Activated naive CD4-positive, alpha-beta T cell treated with anti-CD3 and anti-CD28 coated beads for 36 hours (primary cell): ENCODE data around the gene NPSR1. TPM values are rescaled to one million over a fixed set of nuclear protein-coding genes. Genes with fewer than 3 reads are reported as not detected.
"Not testable (repeated sequence)": the region's sequence is repeated elsewhere in the genome, so short reads cannot be mapped to it uniquely, and the experiment has no call there.

Experiments used
- CTCF ChIA-PET: fragments of 350-600 bp; sonication (Branson Sonifier 250); formaldehyde crosslinking; loops from one replicate; lab custom pipeline; 2021; ENCODE audit warnings: antibody characterized with exemption; lab: Charles Lee
- DNase-seq: peaks from one replicate; pipeline ENCODE4 v3.0.0-alpha.2; 2020
- H3K27ac Mint-ChIP-seq: one replicate; pipeline ENCODE4 v1.8.0; 2021; ENCODE audit warnings: mild to moderate bottlenecking, mixed read lengths
- H3K27me3 Mint-ChIP-seq: one replicate; pipeline ENCODE4 v1.8.0; 2021; ENCODE audit warnings: low read depth, mixed read lengths
- H3K36me3 Mint-ChIP-seq: one replicate; pipeline ENCODE4 v1.8.0; 2021; ENCODE audit warnings: low read depth, mixed read lengths
- H3K4me1 Mint-ChIP-seq: one replicate; pipeline ENCODE4 v1.8.0; 2021; ENCODE audit warnings: low read depth, mixed read lengths
- H3K4me3 Mint-ChIP-seq: one replicate; pipeline ENCODE4 v1.8.0; 2021; ENCODE audit warnings: mild to moderate bottlenecking, moderate library complexity, mixed read lengths
- H3K9me3 Mint-ChIP-seq: one replicate; pipeline ENCODE4 v1.8.0; 2021; ENCODE audit warnings: mixed read lengths
- intact Hi-C: fragments of 100-400 bp; cut with micrococcal nuclease; formaldehyde crosslinking; loops from one replicate; pipeline ENCODE4 v1.15.1; 2023
- total RNA-seq, 2 experiments: library from RNA; stranded (reverse); gene quantifications; one replicate each; pipeline ENCODE4 v1.2.3, GENCODE V29; 2021

Gene NPSR1
- total RNA-seq, 2 experiments from 2014 or later: not detected

DNA sequence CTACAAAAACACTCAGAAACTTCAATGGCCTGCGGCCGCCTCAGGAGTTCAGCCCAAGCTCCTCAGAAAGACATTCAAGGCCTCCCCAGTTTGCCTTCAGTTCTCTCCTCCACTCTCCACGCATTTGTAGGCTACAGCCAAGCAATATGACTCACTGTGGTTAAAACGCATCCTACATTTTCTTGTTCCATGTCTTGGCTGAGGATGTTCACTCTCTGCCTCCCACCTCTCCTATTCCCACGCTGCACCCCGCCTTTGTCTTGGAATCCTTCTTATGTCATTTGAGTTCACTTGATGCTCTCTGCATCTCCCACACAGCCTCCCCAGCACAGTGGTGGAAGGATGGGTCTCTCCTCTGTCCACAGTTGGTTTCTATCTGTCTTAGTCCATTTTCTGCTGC lies 184.8 kb downstream of the NPSR1 start:
- no peak for DNase-seq
- H3K4me3 Mint-ChIP-seq: no peak overlapping the region
- H3K27me3 Mint-ChIP-seq: peaks cover 8% of the 10 kb centered on the region
- no peaks in the 10 kb centered on the region for H3K36me3 Mint-ChIP-seq
- no peak overlapping the region for H3K27ac Mint-ChIP-seq
- H3K9me3 Mint-ChIP-seq: peaks cover 2% of the 10 kb centered on the region
- CTCF ChIA-PET: interaction anchor here (1.5 kb wide), 1 partner anchor 18 kb away, joined by 4 read pairs; no protein-coding TSS in a partner anchor
- peaks cover 6% of the 10 kb centered on the region for H3K4me1 Mint-ChIP-seq
- intact Hi-C loops: no loop called here

DNA sequence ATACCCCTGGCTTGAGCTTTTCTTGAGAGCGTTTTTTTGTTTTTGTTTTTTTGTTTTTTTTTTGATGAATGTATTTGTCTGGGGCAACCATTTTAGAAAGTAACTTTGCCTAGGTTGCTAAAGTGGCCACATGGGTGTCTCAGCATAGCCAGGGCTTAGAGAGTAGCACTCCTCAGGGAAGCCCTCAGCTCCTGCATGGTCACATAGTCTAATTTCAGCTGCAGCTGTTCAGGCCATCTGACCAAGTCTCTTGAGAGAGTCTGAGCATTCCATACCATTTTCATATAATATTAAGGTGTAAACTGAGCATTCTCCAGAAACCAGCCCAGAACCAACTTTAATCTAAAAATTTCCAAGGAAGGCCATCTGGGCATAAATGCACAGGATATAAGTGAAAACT lies 186.4 kb downstream of the NPSR1 start:
- no peak for DNase-seq
- H3K27me3 Mint-ChIP-seq: peaks cover 16% of the 10 kb centered on the region
- CTCF ChIA-PET: no interaction called here
- no peaks in the 10 kb centered on the region for H3K36me3 Mint-ChIP-seq
- no peak overlapping the region for H3K27ac Mint-ChIP-seq
- no peak overlapping the region for H3K4me3 Mint-ChIP-seq
- intact Hi-C loops: no loop called here
- peaks cover 2% of the 10 kb centered on the region for H3K9me3 Mint-ChIP-seq
- peaks cover 4% of the 10 kb centered on the region for H3K4me1 Mint-ChIP-seq

DNA sequence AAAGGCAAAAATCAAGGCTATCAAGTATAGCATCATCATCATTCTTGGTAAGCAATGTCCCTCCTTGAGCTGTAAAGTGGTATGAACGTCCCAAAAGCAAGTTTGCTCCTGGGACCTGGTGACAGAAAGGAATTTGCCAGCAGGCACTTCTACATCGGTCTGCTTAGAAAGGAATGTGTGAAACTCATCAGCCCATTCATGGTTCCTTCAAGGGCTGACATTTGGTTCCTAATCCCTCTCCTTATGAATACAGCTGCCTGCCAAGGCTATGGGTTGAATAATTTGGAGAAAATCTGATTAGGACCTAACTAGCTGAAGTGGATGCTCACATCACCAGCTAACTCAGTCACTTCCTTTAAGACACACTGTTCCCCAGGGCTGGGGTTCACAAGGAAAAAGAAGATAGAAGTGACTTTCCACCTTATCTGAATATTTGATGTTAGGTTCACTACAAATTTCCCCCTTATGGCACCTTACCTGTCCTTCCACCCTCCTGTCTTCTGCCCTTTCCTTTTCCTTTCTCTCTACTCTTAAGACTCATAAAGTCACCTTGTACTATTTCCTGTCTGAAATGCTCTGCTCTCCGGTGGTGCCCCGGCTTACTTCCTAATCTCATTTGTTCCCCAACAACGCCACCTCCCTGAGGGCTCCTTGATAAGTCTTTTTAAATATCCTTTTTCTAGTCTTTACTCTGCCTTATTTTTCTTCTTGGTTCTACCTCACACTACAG lies 187.1 kb downstream of the NPSR1 start:
- intact Hi-C loops: no loop called here
- CTCF ChIA-PET: no interaction called here
- peaks cover 4% of the 10 kb centered on the region for H3K4me1 Mint-ChIP-seq

DNA sequence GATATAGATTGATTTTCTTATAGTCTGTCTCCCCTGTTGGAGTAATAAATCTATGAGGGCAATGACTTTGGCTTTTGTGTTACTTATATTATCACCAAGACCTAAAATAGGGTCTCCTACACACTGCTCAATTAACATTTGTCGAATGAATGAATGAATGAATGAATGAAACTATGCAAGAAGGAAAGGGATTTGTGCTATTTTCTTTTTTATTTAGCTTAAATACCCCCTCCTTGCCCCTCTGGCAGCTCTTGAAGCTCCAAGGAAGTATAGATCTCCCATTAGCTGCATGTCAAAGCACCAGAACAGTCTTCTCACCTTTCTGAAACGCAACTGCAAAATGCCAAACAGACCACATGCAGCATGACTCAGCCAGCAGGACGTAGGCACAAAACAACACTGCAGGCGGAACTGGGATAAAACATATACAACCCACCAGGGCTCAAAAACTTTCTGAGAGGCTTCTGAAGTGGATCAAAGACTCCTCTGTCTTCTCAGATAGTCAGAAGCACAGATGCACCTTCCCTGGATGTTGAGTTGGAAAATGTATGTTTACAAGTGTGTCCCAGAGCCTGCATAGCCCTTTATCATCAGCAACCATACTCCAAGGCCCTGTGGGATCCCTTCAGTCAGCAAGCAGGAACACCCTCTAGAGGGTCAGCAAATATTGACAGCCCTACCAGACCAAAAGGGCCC lies 187.8 kb downstream of the NPSR1 start:
- CTCF ChIA-PET: no interaction called here
- no peak for DNase-seq
- peaks cover 21% of the 10 kb centered on the region for H3K27me3 Mint-ChIP-seq
- H3K4me1 Mint-ChIP-seq: peaks cover 4% of the 10 kb centered on the region
- H3K27ac Mint-ChIP-seq: no peak overlapping the region
- no peak overlapping the region for H3K4me3 Mint-ChIP-seq
- intact Hi-C loops: no loop called here
- peaks cover 2% of the 10 kb centered on the region for H3K9me3 Mint-ChIP-seq
- H3K36me3 Mint-ChIP-seq: no peaks in the 10 kb centered on the region

More for the DNA sequence above, 187.1 kb downstream of the NPSR1 start:
- H3K27me3 Mint-ChIP-seq: peaks cover 16% of the 10 kb centered on the region
- H3K9me3 Mint-ChIP-seq: peaks cover 2% of the 10 kb centered on the region
- no peak overlapping the region for H3K27ac Mint-ChIP-seq
- H3K36me3 Mint-ChIP-seq: no peaks in the 10 kb centered on the region
- DNase-seq: peak; percentile 14
- no peak overlapping the region for H3K4me3 Mint-ChIP-seq

DNA sequence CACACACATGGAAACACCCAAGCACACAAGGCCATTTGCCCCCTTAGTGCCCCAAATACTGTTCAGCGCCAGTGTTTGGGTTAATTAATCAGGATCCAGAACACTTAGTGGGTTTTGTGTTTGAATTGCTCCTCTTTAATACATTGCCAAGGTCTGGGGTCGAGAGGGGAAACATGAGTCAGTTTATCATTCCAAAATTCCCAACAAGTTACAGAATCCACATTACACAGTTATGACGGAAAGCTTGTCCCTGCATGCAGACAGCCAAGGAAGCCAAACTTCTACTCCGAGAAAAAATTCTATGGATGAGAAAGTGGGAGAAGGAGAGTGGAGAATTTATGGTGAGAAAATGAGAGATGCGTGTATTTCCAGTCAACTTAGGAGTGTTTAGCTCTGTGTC lies 189.0 kb downstream of the NPSR1 start:
- peaks cover 2% of the 10 kb centered on the region for H3K9me3 Mint-ChIP-seq
- no peaks in the 10 kb centered on the region for H3K36me3 Mint-ChIP-seq
- H3K27ac Mint-ChIP-seq: no peak overlapping the region
- H3K4me3 Mint-ChIP-seq: no peak overlapping the region
- peaks cover 4% of the 10 kb centered on the region for H3K4me1 Mint-ChIP-seq
- DNase-seq: no peak
- intact Hi-C loops: no loop called here
- CTCF ChIA-PET: no interaction called here
- peaks cover 28% of the 10 kb centered on the region for H3K27me3 Mint-ChIP-seq

DNA sequence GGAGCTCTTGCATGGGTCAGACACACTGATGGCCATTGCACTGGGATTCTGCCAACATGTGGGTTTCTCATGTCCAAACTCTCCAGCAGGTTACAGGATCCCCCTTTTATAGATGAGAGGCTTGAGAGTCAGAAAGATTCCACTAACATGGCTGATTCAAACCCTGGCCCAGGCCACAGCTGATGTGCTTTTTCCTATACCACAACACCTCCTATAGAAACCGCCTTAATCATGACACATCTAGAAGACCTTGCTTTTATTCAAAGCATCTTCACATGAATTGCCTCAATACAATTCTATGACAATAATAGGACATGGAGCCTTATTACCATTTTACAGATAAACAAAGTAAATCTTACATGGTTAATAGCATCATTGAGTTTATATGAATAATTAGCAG lies 190.7 kb downstream of the NPSR1 start:
- Mint-ChIP-seq H3K27ac (no peak overlapping the region), H3K36me3 (no peaks in the 10 kb centered on the region), H3K4me3 (no peak overlapping the region), H3K27me3 (peaks cover 35% of the 10 kb centered on the region), H3K4me1 (peaks cover 4% of the 10 kb centered on the region), H3K9me3 (no peaks in the 10 kb centered on the region)
- intact Hi-C loops: no loop called here
- DNase-seq: no peak
- CTCF ChIA-PET: no interaction called here

DNA sequence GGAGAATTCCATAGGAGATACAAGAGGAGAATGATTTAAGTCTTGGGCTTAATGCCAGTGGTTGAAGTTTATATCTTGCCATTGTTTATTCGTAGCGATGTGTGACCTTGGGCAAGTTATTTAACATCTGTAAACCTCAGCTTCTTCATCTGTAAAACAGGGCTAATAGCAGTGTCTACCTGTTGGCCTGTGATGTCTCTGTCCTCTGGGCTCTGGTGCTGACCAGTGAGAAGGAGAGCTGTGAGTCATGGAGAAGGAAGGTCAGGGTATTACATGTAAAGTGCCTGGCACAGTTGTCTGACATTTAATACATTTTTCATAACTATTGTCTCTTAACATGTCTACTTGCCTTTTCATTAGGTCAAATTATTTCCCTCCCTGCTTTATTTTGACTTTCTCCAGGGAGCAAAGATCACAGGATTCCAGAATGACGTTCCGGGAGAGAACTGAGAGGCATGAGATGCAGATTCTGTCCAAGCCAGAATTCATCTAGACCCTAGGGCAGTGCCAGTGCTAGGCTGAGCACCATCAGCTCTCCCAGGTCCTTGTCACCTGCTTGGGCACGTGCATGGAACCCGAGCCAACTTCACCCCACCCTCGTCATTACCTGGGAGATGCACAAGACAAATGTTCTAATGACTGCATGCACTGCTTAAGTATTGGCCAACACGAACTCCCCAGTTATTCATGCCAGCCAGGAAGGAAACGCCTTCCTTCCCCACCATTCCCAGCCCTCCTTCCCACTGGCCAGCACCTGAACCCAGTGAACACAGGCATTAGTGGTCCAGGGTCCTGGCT lies 191.3 kb downstream of the NPSR1 start:
- no peaks in the 10 kb centered on the region for H3K36me3 Mint-ChIP-seq
- intact Hi-C loops: no loop called here
- H3K4me1 Mint-ChIP-seq: peaks cover 4% of the 10 kb centered on the region
- H3K4me3 Mint-ChIP-seq: no peak overlapping the region
- H3K27ac Mint-ChIP-seq: no peak overlapping the region
- no peaks in the 10 kb centered on the region for H3K9me3 Mint-ChIP-seq
- peaks cover 38% of the 10 kb centered on the region for H3K27me3 Mint-ChIP-seq
- DNase-seq: no peak
- CTCF ChIA-PET: no interaction called here

DNA sequence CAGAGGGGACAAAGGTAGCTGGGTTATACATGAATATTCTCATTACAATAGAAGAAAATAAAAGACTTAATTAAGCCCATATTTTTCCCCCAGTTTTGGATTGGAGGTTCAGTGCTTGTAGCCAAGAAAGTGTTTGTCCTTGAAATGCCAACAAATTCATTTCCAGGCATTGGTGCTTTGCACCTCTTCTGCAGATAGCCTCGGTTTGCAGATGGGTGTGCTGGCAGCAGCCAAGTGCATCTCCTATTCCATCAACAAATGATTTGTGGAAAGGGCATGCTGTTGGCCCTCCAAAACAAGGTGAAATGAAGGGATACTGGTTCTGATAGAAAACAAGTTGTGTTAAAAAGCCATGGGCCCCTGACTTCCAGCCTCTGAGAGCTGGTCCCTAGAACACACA lies 192.0 kb downstream of the NPSR1 start:
- Mint-ChIP-seq H3K4me3 (no peak overlapping the region), H3K27me3 (peaks cover 38% of the 10 kb centered on the region), H3K9me3 (no peaks in the 10 kb centered on the region), H3K36me3 (no peaks in the 10 kb centered on the region), H3K27ac (no peak overlapping the region), H3K4me1 (peaks cover 4% of the 10 kb centered on the region)
- intact Hi-C loops: no loop called here
- CTCF ChIA-PET: interaction anchor here (1.2 kb wide), 1 partner anchor 185 kb away, joined by 3 read pairs; no protein-coding TSS in a partner anchor
- DNase-seq: no peak

DNA sequence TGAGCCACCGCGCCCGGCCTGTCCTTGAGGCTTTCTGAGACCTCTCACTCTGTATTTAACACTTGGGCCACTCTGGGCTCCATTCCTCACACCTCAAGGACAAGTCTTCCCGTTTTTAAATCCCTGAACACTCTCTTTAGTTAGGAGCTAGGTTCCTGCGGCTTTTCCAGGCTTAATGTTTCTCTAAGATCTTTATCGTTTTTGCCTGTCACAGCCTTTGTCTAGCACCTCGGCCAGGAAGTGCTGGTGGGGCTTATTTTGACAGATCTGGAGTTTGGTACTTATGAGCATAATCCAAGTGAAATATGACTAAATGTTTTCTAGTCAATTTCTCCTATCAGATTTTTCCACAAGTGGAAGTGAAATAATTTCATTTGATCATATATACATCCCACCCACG lies 192.7 kb downstream of the NPSR1 start:
- Mint-ChIP-seq H3K27ac (no peak overlapping the region), H3K4me3 (no peak overlapping the region), H3K4me1 (no peaks in the 10 kb centered on the region), H3K27me3 (peaks cover 33% of the 10 kb centered on the region), H3K9me3 (no peaks in the 10 kb centered on the region), H3K36me3 (no peaks in the 10 kb centered on the region)
- intact Hi-C loops: no loop called here
- CTCF ChIA-PET: interaction anchor here (1.2 kb wide), 1 partner anchor 184 kb away, joined by 3 read pairs; no protein-coding TSS in a partner anchor
- no peak for DNase-seq

DNA sequence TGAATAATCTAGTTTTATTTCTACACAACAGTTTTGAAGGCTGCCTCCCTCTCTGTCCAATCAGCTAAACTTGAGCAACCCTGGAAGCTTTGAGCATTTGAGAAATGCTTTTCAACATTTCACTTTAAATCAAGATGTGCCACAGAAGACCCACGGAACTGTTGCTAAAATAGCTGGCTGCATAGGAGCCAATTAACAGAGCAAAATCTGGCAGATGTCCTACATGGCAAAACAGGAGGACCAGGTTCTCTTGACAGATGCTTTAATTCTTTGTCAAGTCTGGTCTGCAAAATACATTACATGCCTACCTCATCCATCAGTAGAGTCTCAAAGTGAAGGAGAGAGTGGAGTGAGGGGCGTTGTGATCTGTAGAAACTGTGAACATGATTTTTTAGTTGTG lies 193.4 kb downstream of the NPSR1 start:
- no peak for DNase-seq
- no peak overlapping the region for H3K27ac Mint-ChIP-seq
- intact Hi-C loops: no loop called here
- H3K4me1 Mint-ChIP-seq: no peaks in the 10 kb centered on the region
- no peak overlapping the region for H3K4me3 Mint-ChIP-seq
- H3K36me3 Mint-ChIP-seq: no peaks in the 10 kb centered on the region
- CTCF ChIA-PET: no interaction called here
- H3K9me3 Mint-ChIP-seq: no peaks in the 10 kb centered on the region
- peaks cover 32% of the 10 kb centered on the region for H3K27me3 Mint-ChIP-seq

DNA sequence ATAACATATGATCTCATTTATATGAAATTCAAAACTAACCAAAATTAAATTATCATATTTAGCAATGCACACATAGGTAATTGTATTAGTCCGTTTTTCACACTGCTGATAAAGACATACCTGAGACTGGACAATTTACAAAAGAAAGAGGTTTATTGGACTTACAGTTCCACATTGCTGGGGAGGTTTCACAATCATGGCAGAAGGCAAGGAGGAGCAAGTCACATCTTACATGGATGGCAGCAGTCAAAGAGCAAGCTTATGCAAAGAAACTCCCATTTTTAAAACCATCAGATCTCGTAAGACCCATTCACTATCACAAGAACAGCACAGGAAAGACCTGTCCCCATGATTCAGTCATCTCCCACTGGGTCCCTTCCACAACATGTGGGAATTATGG lies 200.4 kb downstream of the NPSR1 start:
- H3K27ac Mint-ChIP-seq, CTCF ChIA-PET, H3K4me3 Mint-ChIP-seq, H3K36me3 Mint-ChIP-seq, DNase-seq, intact Hi-C loops, H3K4me1 Mint-ChIP-seq: not testable (repeated sequence)
- Mint-ChIP-seq H3K27me3 (peaks cover 25% of the 10 kb centered on the region), H3K9me3 (peaks cover 11% of the 10 kb centered on the region)

DNA sequence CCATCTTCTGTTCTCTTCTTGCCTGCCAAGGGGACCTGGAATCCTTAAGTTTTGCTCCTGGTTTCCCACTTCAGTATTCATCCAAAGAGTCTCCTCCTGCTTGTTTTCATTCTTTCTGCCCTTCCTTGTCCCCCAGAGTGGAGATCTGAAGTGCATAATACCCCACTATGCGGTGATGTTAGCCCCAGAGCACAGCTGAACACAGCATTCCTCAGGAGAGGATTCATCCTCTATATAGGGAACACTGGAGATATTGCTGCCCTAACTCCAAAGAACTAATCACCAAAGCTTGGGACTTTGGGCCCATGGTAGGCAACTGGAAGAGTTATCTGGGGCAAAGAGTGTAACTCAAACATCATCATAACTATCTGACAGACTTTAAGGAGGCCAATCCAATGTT lies 201.3 kb downstream of the NPSR1 start:
- H3K4me1 Mint-ChIP-seq, H3K4me3 Mint-ChIP-seq, CTCF ChIA-PET, DNase-seq, H3K27ac Mint-ChIP-seq, H3K36me3 Mint-ChIP-seq, intact Hi-C loops: not testable (repeated sequence)
- Mint-ChIP-seq H3K27me3 (peaks cover 22% of the 10 kb centered on the region), H3K9me3 (peaks cover 11% of the 10 kb centered on the region)
